Esophagus (tissue), 2 donors: ENCODE measurements around the gene KPNA3. TPM values are rescaled to one million over a fixed set of nuclear protein-coding genes. Genes with fewer than 3 reads are reported as not detected.
"Not testable (repeated sequence)": the region's sequence is repeated elsewhere in the genome, so short reads cannot be mapped to it uniquely, and the experiment has no call there.

ENCODE experiments used
- H3K27ac ChIP-seq, 2 donors: one replicate each; pipeline ENCODE4 v1.5.1; 2013; ENCODE audit warnings: low read depth in 2 of 2, mild to moderate bottlenecking in 2 of 2, inconsistent platforms in 1 of 2, low read length in 1 of 2, moderate library complexity in 1 of 2
- H3K27me3 ChIP-seq, 2 donors: one replicate each; pipeline ENCODE4 v1.6.1; 2013; ENCODE audit warnings: low read length in 2 of 2, control low read depth in 1 of 2, mild to moderate bottlenecking in 1 of 2; ENCODE audit not compliant: insufficient read depth in 2 of 2, control insufficient read depth in 1 of 2
- H3K36me3 ChIP-seq, 2 donors: one replicate each; pipeline ENCODE4 v1.6.1; 2013; ENCODE audit warnings: low read length in 1 of 2; ENCODE audit not compliant: control insufficient read depth in 2 of 2, insufficient read depth in 2 of 2
- H3K4me1 ChIP-seq, 2 donors: one replicate each; pipeline ENCODE4 v1.6.1; 2013; ENCODE audit warnings: low read length in 1 of 2; ENCODE audit not compliant: control insufficient read depth in 2 of 2, insufficient read depth in 2 of 2
- H3K4me3 ChIP-seq, 2 donors: one replicate each; pipeline ENCODE4 v1.5.1; 2013; ENCODE audit warnings: low read length in 2 of 2, mild to moderate bottlenecking in 2 of 2, low read depth in 1 of 2, moderate library complexity in 1 of 2
- H3K9me3 ChIP-seq, 2 donors: one replicate each; pipeline ENCODE4 v1.6.1; 2013; ENCODE audit warnings: mild to moderate bottlenecking in 2 of 2, low read depth in 1 of 2, low read length in 1 of 2, moderate library complexity in 1 of 2; ENCODE audit not compliant: control insufficient read depth in 2 of 2, insufficient read depth in 1 of 2
- WGBS, 2 donors: extraction: QIAGEN DNeasy Blood & Tissue Kit; methylation state at CpG; one replicate each; pipeline ENCODE4 v1.1.7; 2013; 5-methylcytosine and 5-hydroxymethylcytosine counted together
- polyA plus RNA-seq, 2 donors: library from polyadenylated mRNA; stranded (reverse); fragments of 200-250 nt; gene quantifications; one replicate each; pipeline ENCODE4 v1.2.3, GENCODE V29; 2013
- donor health status: healthy with polysubstance abuse.
- donor health status: Bipolar disorder and iron deficiency.

KPNA3 gene
- polyA plus RNA-seq, 2 donors, result 11.7 to 15.0 TPM

- no peak overlapping the region for H3K27ac ChIP-seq
- no peaks in the 10 kb centered on the region for H3K27me3 ChIP-seq
- H3K4me1 ChIP-seq, result no peaks in the 10 kb centered on the region
- H3K9me3 ChIP-seq, result no peaks in the 10 kb centered on the region
- H3K4me3 ChIP-seq, result no peak overlapping the region
- H3K36me3 ChIP-seq, result no peaks in the 10 kb centered on the region
These were observed 60.7 kb downstream of the KPNA3 start for GRCh38 chr13:49731766-49732165.

- Histone ChIP-seq H3K9me3 (no peaks in the 10 kb centered on the region), H3K4me3 (no peak overlapping the region), H3K27ac (no peak overlapping the region), H3K4me1 (no peaks in the 10 kb centered on the region), H3K27me3 (no peaks in the 10 kb centered on the region), H3K36me3 (no peaks in the 10 kb centered on the region)
- WGBS, 2 donors, result 96% methylated on average over 6 of the region's 6 CpGs
These were observed 75.9 kb downstream of the KPNA3 start for GRCh38 chr13:49716615-49717014.

GRCh38 chr13:49714757-49715156 lies 77.7 kb downstream of the KPNA3 start:
- Histone ChIP-seq H3K27ac (no peak overlapping the region), H3K36me3 (no peaks in the 10 kb centered on the region), H3K9me3 (no peaks in the 10 kb centered on the region), H3K4me3 (no peak overlapping the region), H3K4me1 (no peaks in the 10 kb centered on the region), H3K27me3 (no peaks in the 10 kb centered on the region)
- 96 to 97% methylated on average over 1 of the region's 1 CpG for WGBS, 2 donors

- Histone ChIP-seq H3K9me3 (no peaks in the 10 kb centered on the region), H3K27me3 (no peaks in the 10 kb centered on the region), H3K36me3 (no peaks in the 10 kb centered on the region), H3K4me1 (no peaks in the 10 kb centered on the region), H3K4me3 (no peak overlapping the region), H3K27ac (no peak overlapping the region)
- 68 to 77% methylated on average over 2 of the region's 2 CpGs for WGBS, 2 donors
These were observed 81.1 kb downstream of the KPNA3 start for GRCh38 chr13:49711218-49711863.

GRCh38 chr13:49704264-49704663 lies 88.2 kb downstream of the KPNA3 start:
- H3K27ac ChIP-seq, H3K4me1 ChIP-seq, H3K4me3 ChIP-seq, H3K27me3 ChIP-seq, H3K36me3 ChIP-seq, H3K9me3 ChIP-seq: not testable (repeated sequence)
- 97 to 99% methylated on average over 7 of the region's 7 CpGs for WGBS, 2 donors

GRCh38 chr13:49701491-49701890 lies 91.0 kb downstream of the KPNA3 start:
- no peak overlapping the region for H3K27ac ChIP-seq
- peaks cover 3 to 9% of the 10 kb centered on the region in 2 donors for H3K36me3 ChIP-seq
- no peaks in the 10 kb centered on the region for H3K27me3 ChIP-seq
- H3K9me3 ChIP-seq, result no peaks in the 10 kb centered on the region
- H3K4me3 ChIP-seq, result no peak overlapping the region
- H3K4me1 ChIP-seq, result no peaks in the 10 kb centered on the region

GRCh38 chr13:49697468-49697867 lies 95.0 kb downstream of the KPNA3 start:
- Histone ChIP-seq H3K9me3 (no peaks in the 10 kb centered on the region), H3K4me1 (no peaks in the 10 kb centered on the region), H3K4me3 (no peak overlapping the region), H3K27ac (no peak overlapping the region), H3K36me3 (peaks cover 3 to 6% of the 10 kb centered on the region in 2 donors), H3K27me3 (no peaks in the 10 kb centered on the region)
- WGBS, 2 donors, result 98% methylated on average over 3 of the region's 3 CpGs

GRCh38 chr13:49694446-49694845 lies 98.0 kb downstream of the KPNA3 start:
- Histone ChIP-seq H3K4me3 (no peak overlapping the region), H3K27ac (no peak overlapping the region), H3K27me3 (no peaks in the 10 kb centered on the region), H3K36me3 (no peaks in the 10 kb centered on the region), H3K4me1 (no peaks in the 10 kb centered on the region), H3K9me3 (no peaks in the 10 kb centered on the region)
- WGBS, 2 donors, result 70 to 78% methylated on average over 1 of the region's 1 CpG

GRCh38 chr13:49693877-49694276 lies 98.6 kb downstream of the KPNA3 start:
- H3K36me3 ChIP-seq, result no peaks in the 10 kb centered on the region
- WGBS, 2 donors, result 87 to 92% methylated on average over 3 of the region's 3 CpGs
- no peaks in the 10 kb centered on the region for H3K27me3 ChIP-seq
- no peak overlapping the region for H3K4me3 ChIP-seq
- H3K4me1 ChIP-seq, result no peaks in the 10 kb centered on the region
- H3K27ac ChIP-seq, result no peak overlapping the region
- no peaks in the 10 kb centered on the region for H3K9me3 ChIP-seq

- H3K27me3 ChIP-seq, result no peaks in the 10 kb centered on the region
- no peaks in the 10 kb centered on the region for H3K9me3 ChIP-seq
- WGBS, 2 donors, result 77 to 84% methylated on average over 4 of the region's 4 CpGs
- H3K4me3 ChIP-seq, result no peak overlapping the region
- H3K27ac ChIP-seq, result no peak overlapping the region
- H3K36me3 ChIP-seq, result no peaks in the 10 kb centered on the region
- H3K4me1 ChIP-seq, result no peaks in the 10 kb centered on the region
These were observed 99.2 kb downstream of the KPNA3 start for GRCh38 chr13:49693191-49693733.
